Activated naive CD4-positive, alpha-beta T cell treated with anti-CD3 and anti-CD28 coated beads, Interleukin-2, amount 50 U/mL, for 72 hours (primary cell): Measurements from ENCODE around the gene HAT1. TPM values are rescaled to one million over a fixed set of nuclear protein-coding genes. Genes with fewer than 3 reads are reported as not detected.
A peak's percentile ranks its signal among the peaks of the same experiment; 100 is the strongest.
"Not testable (repeated sequence)": the region's sequence is repeated elsewhere in the genome, so short reads cannot be mapped to it uniquely, and the experiment has no call there.

Source experiments
- ATAC-seq, 2 donors: fragments of 150-1000 bp; cut with Tn5 transposase; 2 replicates each; pipeline ENCODE4 v1.10.0; 2021; ENCODE audit warnings: mild to moderate bottlenecking in 2 of 2, moderate library complexity in 2 of 2
- DNase-seq, 2 donors: peaks; one replicate each; pipeline ENCODE4 v3.0.0; 2021 to 2022; ENCODE audit warnings: low spot score in 2 of 2
- H3K27ac Mint-ChIP-seq, 2 donors: one replicate each; pipeline ENCODE4 v1.8.0; 2022; ENCODE audit warnings: mild to moderate bottlenecking in 2 of 2, mixed read lengths in 2 of 2
- H3K36me3 Mint-ChIP-seq, 2 donors: one replicate each; pipeline ENCODE4 v1.8.0; 2022; ENCODE audit warnings: mixed read lengths in 2 of 2
- H3K9me3 Mint-ChIP-seq, 2 donors: one replicate each; pipeline ENCODE4 v1.8.0; 2022; ENCODE audit warnings: mixed read lengths in 2 of 2
- total RNA-seq, 2 donors: library from RNA; stranded (reverse); gene quantifications; one replicate each; pipeline ENCODE4 v1.2.3, GENCODE V29; 2022

Gene HAT1
- total RNA-seq, 2 donors from 2014 or later = 75.4 to 76.2 TPM

- no peak for DNase-seq
- Mint-ChIP-seq H3K9me3 (no peaks in the 10 kb centered on the region), H3K27ac (no peak overlapping the region), H3K36me3 (peaks cover 0 to 8% of the 10 kb centered on the region in 2 donors)
- no peak for ATAC-seq
Observed at GRCh38 chr2:171995586-171995985, 73.3 kb downstream of the HAT1 start.

GRCh38 chr2:171996021-171996420, 73.8 kb downstream of the HAT1 start:
- ATAC-seq = no peak

GRCh38 chr2:171997031-171997430, 74.8 kb downstream of the HAT1 start:
- not testable (repeated sequence) for ATAC-seq, DNase-seq, H3K9me3 Mint-ChIP-seq, H3K36me3 Mint-ChIP-seq, H3K27ac Mint-ChIP-seq

More at GRCh38 chr2:171996021-171996420, 73.8 kb downstream of the HAT1 start:
- no peak for DNase-seq
- Mint-ChIP-seq H3K36me3 (peaks cover 0 to 10% of the 10 kb centered on the region in 2 donors), H3K27ac (no peak overlapping the region), H3K9me3 (no peaks in the 10 kb centered on the region)

GRCh38 chr2:171999161-171999560, 76.9 kb downstream of the HAT1 start:
- peak in 1 of 2 donors; percentile 2 for ATAC-seq
- DNase-seq = no peak
- Mint-ChIP-seq H3K27ac (peak overlapping the region in 1 of 2 donors; percentile 85), H3K9me3 (no peaks in the 10 kb centered on the region), H3K36me3 (peaks cover 0 to 10% of the 10 kb centered on the region in 2 donors)

GRCh38 chr2:171999604-172000469, 77.6 kb downstream of the HAT1 start, which contains the start of gene METAP1D:
METAP1D (plus strand) TSS chr2:171999953; CDS start chr2:171999970, 17 bp downstream.
- Mint-ChIP-seq H3K27ac (peak within 1 kb of the TSS; percentile 85 to 94), H3K36me3 (peaks cover 0 to 10% of the 10 kb centered on the region in 2 donors)

GRCh38 chr2:172000696-172001361, 78.6 kb downstream of the HAT1 start:
- Mint-ChIP-seq H3K36me3 (peaks cover 0 to 10% of the 10 kb centered on the region in 2 donors), H3K9me3 (no peaks in the 10 kb centered on the region), H3K27ac (peak overlapping the region in 1 of 2 donors; percentile 85)
- DNase-seq (no peak), ATAC-seq (no peak)

More at GRCh38 chr2:171999604-172000469, 77.6 kb downstream of the HAT1 start, which contains the start of gene METAP1D:
- DNase-seq = peak; percentile 89 to 94
- no peaks in the 10 kb centered on the region for H3K9me3 Mint-ChIP-seq
- peak; percentile 97 to 99 for ATAC-seq

- ATAC-seq (no peak), DNase-seq (no peak)
- no peaks in the 10 kb centered on the region for H3K9me3 Mint-ChIP-seq
- H3K36me3 Mint-ChIP-seq = peaks cover 0 to 6% of the 10 kb centered on the region in 2 donors
- no peak overlapping the region for H3K27ac Mint-ChIP-seq
Observed at GRCh38 chr2:172007372-172007771, 85.1 kb downstream of the HAT1 start.

GRCh38 chr2:172009823-172010222, 87.6 kb downstream of the HAT1 start:
- no peak overlapping the region for H3K27ac Mint-ChIP-seq
- ATAC-seq = no peak
- DNase-seq = no peak
- no peaks in the 10 kb centered on the region for H3K9me3 Mint-ChIP-seq
- peaks cover 0 to 6% of the 10 kb centered on the region in 2 donors for H3K36me3 Mint-ChIP-seq

- Mint-ChIP-seq H3K27ac (no peak overlapping the region), H3K36me3 (peaks cover 0 to 6% of the 10 kb centered on the region in 2 donors), H3K9me3 (no peaks in the 10 kb centered on the region)
- ATAC-seq (peak in 1 of 2 donors; percentile 89), DNase-seq (no peak)
Observed at GRCh38 chr2:172011812-172012575, 89.7 kb downstream of the HAT1 start.

GRCh38 chr2:172012677-172013391, 90.6 kb downstream of the HAT1 start:
- peak overlapping the region in 1 of 2 donors; percentile 24 for H3K27ac Mint-ChIP-seq

GRCh38 chr2:172013396-172013795, 91.1 kb downstream of the HAT1 start:
- DNase-seq (no peak), ATAC-seq (no peak)
- no peaks in the 10 kb centered on the region for H3K9me3 Mint-ChIP-seq
- peaks cover 0 to 6% of the 10 kb centered on the region in 2 donors for H3K36me3 Mint-ChIP-seq
- peak overlapping the region in 1 of 2 donors; percentile 24 for H3K27ac Mint-ChIP-seq

More at GRCh38 chr2:172012677-172013391, 90.6 kb downstream of the HAT1 start:
- Mint-ChIP-seq H3K36me3 (peaks cover 0 to 6% of the 10 kb centered on the region in 2 donors), H3K9me3 (no peaks in the 10 kb centered on the region)
- ATAC-seq (no peak), DNase-seq (no peak)

- Mint-ChIP-seq H3K36me3 (no peaks in the 10 kb centered on the region), H3K27ac (no peak overlapping the region), H3K9me3 (no peaks in the 10 kb centered on the region)
- ATAC-seq (no peak), DNase-seq (no peak)
Observed at GRCh38 chr2:172021074-172021931, 99.0 kb downstream of the HAT1 start.

- Mint-ChIP-seq H3K27ac (no peak overlapping the region), H3K9me3 (no peaks in the 10 kb centered on the region), H3K36me3 (no peaks in the 10 kb centered on the region)
- ATAC-seq = no peak
- no peak for DNase-seq
Observed at GRCh38 chr2:172021955-172022354, 99.7 kb downstream of the HAT1 start.

GRCh38 chr2:172031536-172031935, 109.3 kb downstream of the HAT1 start:
- DNase-seq (no peak), ATAC-seq (no peak)
- Mint-ChIP-seq H3K27ac (no peak overlapping the region), H3K36me3 (no peaks in the 10 kb centered on the region), H3K9me3 (no peaks in the 10 kb centered on the region)
